Spleen (tissue), 7 donors: ENCODE results near the gene TRPV4.

ENCODE experiments used
- POLR2A ChIP-seq, 3 donors: fragments of 450-650 bp; IDR thresholded peaks; one replicate each; pipeline ENCODE4 v1.5.1; 2017; ENCODE audit warnings: antibody characterized with exemption in 3 of 3, mild to moderate bottlenecking in 1 of 3
- TF ChIP-seq, protein P1 (sequence below), 11 experiments: fragments of 200-600 bp in 7 of 11; fragments of 450-650 bp in 4 of 11; sonication (generic) in 4 of 11; IDR thresholded peaks in 8 of 11; conservative IDR thresholded peaks in 3 of 11; 1 replicate in 7 of 11; 2 replicates in 4 of 11; pipeline versions ENCODE4 v1.4.0 to v1.8.0; 2016 to 2021; ENCODE audit warnings: antibody characterized with exemption in 11 of 11, inconsistent platforms in 4 of 11, mild to moderate bottlenecking in 1 of 11
- donor health status: DM: no; HTN: no; CAD: no; lungs with moderate emphysema.
- donor health status: DM: no; HTN: no; CAD: no.
- donor health status: DM: no; HTN: no; CAD: no.

DNA sequence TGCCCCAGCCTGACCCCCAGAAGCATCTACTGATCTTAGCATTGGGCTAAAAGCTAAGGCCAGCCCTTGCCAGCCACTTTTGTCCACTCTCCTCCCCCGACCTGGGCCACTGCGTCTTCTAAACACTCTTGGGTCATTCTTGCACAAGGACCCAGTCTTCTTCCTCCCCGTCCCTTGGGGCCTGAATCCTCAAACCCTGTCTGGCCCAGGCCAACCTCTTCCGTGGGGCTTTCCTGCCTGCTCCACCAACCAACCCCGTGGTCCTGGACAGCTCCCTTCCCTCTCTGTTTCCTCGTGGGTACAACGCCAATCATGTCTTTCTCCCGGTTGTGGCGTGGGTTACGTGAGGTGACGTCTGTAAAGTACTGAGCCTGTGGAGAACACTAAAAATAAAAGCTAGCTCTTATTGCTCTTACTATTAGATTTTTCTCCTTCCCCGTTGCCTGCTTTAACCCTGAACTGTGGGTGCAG, 98.1 kb downstream of the TRPV4 start:
- TF ChIP-seq, protein P1, sequence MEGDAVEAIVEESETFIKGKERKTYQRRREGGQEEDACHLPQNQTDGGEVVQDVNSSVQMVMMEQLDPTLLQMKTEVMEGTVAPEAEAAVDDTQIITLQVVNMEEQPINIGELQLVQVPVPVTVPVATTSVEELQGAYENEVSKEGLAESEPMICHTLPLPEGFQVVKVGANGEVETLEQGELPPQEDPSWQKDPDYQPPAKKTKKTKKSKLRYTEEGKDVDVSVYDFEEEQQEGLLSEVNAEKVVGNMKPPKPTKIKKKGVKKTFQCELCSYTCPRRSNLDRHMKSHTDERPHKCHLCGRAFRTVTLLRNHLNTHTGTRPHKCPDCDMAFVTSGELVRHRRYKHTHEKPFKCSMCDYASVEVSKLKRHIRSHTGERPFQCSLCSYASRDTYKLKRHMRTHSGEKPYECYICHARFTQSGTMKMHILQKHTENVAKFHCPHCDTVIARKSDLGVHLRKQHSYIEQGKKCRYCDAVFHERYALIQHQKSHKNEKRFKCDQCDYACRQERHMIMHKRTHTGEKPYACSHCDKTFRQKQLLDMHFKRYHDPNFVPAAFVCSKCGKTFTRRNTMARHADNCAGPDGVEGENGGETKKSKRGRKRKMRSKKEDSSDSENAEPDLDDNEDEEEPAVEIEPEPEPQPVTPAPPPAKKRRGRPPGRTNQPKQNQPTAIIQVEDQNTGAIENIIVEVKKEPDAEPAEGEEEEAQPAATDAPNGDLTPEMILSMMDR (IDR thresholded peaks at IDR 0.05 in 8 of 11, conservative IDR thresholded peaks at IDR 0.05 in 3 of 11) = no peak
- TF ChIP-seq POLR2A (IDR thresholded peaks at IDR 0.05) = no peak
